Fibroblast of skin of back (primary cell): ENCODE data around the gene ME3.
"Not testable (repeated sequence)": the region's sequence is repeated elsewhere in the genome, so short reads cannot be mapped to it uniquely, and the experiment has no call there.

ENCODE experiments used
- DNase-seq: peaks from one replicate; pipeline ENCODE4 v3.0.0-alpha.2; 2013

Gene ME3

DNA sequence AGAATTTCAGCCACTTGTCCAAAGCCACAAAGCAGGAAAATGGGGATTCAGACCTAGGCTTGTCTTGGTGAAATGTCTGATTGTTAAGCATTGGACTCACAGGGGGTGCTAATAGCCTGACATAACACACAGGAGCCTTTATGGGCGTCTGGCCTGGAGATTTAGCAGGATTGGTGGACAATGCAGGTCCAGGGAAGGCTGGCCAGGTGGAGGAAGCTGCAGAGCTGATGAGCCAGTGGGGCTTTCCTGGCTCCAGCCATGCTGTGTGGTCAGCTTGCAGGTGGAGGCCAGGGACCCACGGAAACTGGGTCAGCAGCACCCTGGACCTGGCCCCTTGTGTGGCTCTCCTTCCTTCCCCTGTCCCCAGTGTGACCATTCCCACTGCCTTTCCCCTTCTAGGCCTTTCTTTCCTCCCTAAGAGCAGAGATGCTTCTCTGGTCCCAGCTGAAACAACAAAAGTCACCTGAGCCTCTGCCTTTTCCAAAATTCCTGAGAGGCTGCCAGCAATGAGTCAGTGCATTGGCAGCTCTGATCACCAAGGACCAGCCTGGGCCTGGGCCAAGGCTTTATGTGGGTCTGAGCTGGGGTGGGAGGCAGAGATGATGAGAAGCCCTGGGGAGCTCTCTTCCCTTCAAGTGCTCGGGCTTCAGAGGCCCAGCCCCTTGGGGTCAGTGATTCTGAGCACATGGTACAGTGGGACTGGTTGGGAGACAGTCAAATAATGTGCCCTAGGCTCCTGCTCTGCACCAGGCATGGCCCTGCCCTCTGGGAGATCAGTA, 212.5 kb downstream of the ME3 start:
- peak; percentile 99 for DNase-seq

- peak; percentile 77 for DNase-seq
These were observed 213.4 kb downstream of the ME3 start for GRCh38 chr11:86459002-86459385.

GRCh38 chr11:86458294-86459001, 214.0 kb downstream of the ME3 start:
- no peak for DNase-seq

DNA sequence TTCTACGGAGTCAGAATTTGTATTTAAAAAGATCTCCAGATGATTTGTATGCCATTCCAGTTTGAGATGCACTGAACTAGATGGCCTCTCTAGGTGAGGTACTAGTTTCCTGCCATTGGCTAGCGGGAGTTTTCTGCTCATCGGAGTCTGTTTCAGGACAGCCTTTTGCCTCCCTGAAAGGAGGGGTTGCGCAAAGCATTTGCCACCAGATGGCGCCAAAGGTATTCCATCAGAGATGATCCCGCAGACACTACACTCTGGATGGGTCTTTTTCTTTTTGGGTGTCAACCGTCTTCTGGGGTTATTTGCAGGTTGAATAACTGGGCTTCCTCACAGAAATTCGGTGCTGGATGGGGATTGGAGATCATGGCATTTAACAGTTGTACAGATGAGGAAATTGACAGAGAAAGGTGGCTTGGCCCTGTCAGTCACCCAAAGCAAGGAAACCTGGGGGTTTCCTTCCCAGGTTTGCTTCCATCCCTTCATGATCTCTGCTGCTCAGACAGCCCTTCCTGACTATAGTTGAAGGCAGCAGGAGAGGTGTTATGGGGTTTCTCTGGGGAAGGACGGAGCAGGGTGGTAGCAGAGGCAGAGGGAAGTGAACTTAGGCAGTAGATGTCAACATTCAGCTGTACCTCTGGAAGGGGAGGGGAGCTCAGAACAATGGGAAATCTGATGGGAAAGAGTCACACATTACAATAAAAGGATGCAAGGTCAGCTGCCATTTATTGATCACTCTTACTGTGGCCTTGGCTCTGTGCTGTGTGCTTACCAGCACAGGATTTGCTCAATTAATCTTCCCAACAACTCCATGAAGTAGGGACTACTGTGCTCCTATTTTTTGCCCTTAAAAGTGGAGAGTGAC, 216.1 kb downstream of the ME3 start:
- peak; percentile 86 for DNase-seq

DNA sequence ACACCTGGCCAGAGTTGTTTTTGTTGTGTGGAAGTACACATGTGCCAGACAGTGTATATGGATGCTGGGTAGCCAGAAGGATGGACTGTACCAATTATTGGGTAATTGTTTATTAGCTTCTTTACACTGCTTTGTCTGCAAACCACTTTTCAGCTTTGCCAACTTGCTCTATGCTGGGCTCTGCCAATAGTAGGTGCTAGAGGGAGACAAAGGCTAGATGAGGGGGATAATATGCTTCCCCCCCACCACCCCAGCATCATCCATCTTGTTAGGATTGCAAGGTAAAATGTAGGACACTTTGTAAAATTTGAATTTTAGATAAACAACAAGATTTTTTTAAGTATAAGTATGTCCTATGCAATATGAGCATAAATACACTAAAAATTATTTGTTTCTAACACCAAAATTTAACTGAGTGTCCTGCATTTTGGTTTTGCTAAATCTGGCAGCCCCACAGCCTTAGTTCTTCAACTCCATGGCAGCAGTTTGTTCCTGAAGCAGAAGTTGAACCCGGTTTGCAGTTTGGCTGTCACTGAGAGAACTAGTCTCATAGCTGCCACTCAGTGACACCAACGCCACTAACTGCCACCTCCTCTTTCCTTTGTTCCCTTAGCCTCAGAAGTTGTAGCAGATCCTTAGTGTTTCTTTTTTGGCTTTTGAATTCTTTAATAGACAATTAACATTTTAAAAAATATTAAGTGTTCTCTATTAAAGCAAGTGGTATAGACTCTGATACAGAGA, 219.0 kb downstream of the ME3 start:
- no peak for DNase-seq

GRCh38 chr11:86449993-86450629, 222.3 kb downstream of the ME3 start:
- no peak for DNase-seq

GRCh38 chr11:86447763-86448480, 224.5 kb downstream of the ME3 start:
- DNase-seq, result no peak

- no peak for DNase-seq
These were observed 225.5 kb downstream of the ME3 start for GRCh38 chr11:86446924-86447285.

DNA sequence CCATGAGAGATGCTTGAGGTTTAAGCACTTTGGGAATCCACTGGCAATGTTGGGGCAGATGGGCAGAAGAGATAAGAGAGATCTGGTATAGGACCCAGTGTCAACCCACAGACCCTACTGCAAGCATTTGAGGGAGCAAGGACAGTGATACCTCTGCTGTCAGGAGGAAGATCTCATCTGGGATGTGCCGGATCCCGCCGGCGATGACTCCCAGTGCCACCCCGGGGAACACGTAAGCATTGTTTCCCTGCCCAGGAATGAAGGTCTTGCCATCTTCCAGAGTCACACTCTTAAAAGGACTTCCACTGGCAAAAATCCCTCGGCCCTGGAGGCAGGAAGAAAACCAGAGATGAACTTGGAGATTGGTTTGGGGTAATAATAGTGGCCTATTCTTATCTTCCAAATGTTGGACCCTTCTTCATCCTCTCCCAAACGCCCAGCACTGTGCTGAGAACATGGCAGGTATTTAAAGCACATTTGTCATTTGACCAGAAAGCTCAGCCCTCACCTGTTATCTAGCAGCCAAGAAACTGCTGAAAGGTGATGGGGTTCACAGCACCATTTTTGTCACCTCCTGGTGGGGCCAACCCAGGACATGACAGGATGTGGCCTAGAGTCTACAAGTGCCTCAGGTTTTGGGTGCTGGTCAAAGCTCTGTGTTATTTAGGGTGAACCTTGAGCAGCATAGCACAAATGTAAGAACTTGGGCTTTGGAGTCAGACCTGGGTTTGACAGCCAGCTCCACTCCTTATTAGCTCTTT, 226.1 kb downstream of the ME3 start:
- no peak for DNase-seq

- no peak for DNase-seq
These were observed 227.4 kb downstream of the ME3 start for GRCh38 chr11:86444981-86445380.

GRCh38 chr11:86443415-86443814, 229.0 kb downstream of the ME3 start:
- DNase-seq, result no peak

GRCh38 chr11:86442827-86443226, 229.6 kb downstream of the ME3 start:
- DNase-seq, result peak; percentile 69

DNA sequence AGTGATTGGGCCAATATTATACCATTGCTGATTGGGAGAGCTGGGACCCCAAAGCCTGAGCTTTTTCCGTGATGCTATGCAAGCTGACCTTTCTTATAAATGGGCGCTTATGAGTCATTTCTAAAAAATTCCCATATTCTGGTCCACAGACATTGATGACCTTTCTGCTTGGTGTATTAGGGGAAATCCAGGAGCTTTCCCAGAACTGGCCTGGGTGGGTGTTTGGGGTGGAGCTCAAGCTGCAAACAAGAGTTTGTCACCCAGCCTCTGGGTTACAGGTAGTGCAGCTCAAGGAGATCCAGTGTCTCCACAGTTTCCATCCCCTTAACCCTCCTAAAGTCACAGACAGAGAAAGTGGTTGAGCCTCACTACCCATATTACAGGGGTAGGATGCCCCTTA, 230.0 kb downstream of the ME3 start:
- DNase-seq, result peak; percentile 27

- no peak for DNase-seq
These were observed 231.6 kb downstream of the ME3 start for GRCh38 chr11:86440843-86441242.

DNA sequence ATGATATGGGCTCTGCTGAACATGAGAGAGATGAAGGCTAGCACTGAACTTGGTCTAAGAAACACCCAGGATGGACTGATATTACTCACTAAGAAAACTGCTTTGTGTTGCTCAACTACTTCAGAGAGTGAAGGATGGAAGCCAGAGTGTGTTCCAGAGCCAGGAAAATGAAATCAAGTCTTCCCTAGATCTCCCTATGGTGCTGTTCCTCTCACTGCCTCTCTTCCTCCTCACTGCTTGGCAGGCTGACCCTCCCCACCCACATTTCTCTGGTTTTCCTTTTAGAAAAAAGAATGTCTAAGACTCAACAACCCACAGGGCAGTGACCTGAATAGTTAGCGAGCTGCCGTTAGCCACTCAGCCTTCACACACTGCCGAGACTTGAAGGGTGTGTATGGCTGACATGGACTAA, 232.1 kb downstream of the ME3 start:
- peak; percentile 51 for DNase-seq

DNA sequence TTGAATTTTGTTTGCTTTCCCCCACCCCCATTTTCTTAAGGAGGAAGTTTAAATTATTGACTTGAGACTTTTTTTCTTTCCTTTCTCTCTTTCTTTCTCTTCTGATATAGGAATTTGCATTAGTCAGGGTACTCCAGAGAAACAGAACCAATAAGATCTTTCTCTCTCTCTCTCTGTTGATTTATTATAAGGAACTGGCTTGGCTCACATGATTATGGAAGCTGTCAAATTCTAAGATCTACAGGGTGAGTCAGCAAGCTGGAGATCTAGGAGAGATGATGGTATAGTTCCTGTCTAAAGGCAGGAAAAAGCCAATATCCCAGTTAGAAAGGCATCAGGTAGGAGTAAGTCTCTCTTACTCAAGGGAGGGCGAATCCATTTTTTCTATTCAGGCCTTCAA, 233.7 kb downstream of the ME3 start:
- peak; percentile 72 for DNase-seq

- DNase-seq, result no peak
These were observed 236.7 kb downstream of the ME3 start for GRCh38 chr11:86435711-86436110.

- DNase-seq, result not testable (repeated sequence)
These were observed 238.9 kb downstream of the ME3 start for GRCh38 chr11:86433361-86434095.

- DNase-seq, result no peak
These were observed 241.2 kb downstream of the ME3 start for GRCh38 chr11:86431258-86431657.

- DNase-seq, result no peak
These were observed 245.0 kb downstream of the ME3 start for GRCh38 chr11:86427441-86427840.
